Heart left ventricle (tissue), 16 donors: Measurements from ENCODE around the gene NEDD4L. TPM values are rescaled to one million over a fixed set of nuclear protein-coding genes. Genes with fewer than 3 reads are reported as not detected.

Source experiments
- ATAC-seq, 4 donors: fragments of 200-7000 bp; cut with Tn5 transposase; one replicate each; pipeline ENCODE4 v1.9.1; 2020 to 2022; ENCODE audit warnings: moderate library complexity in 4 of 4, mild to moderate bottlenecking in 3 of 4, moderate number of reproducible peaks in 1 of 4
- DNase-seq, 5 donors: peaks; one replicate each; pipeline ENCODE4 v3.0.0-alpha.2; 2020
- H3K27ac ChIP-seq, 12 donors: fragments of 200-600 bp; sonication (generic) in 4 of 12; one replicate each; pipeline versions ENCODE4 v1.5.0 to v1.8.0; 2016 to 2022; ENCODE audit warnings: mild to moderate bottlenecking in 2 of 12
- H3K27me3 ChIP-seq, 9 donors: fragments of 200-600 bp; sonication (generic) in 2 of 9; one replicate each; pipeline versions ENCODE4 v1.5.1 to v1.8.0; 2016 to 2022; ENCODE audit warnings: mild to moderate bottlenecking in 3 of 9
- H3K36me3 ChIP-seq, 9 donors: fragments of 200-600 bp; sonication (generic) in 2 of 9; one replicate each; pipeline versions ENCODE4 v1.5.0 to v1.8.0; 2018 to 2022; ENCODE audit warnings: mild to moderate bottlenecking in 2 of 9
- H3K4me1 ChIP-seq, 12 donors: fragments of 200-600 bp; sonication (generic) in 4 of 12; one replicate each; pipeline versions ENCODE4 v1.5.0 to v1.8.0; 2016 to 2022; ENCODE audit warnings: mild to moderate bottlenecking in 3 of 12
- H3K4me3 ChIP-seq, 12 donors: fragments of 200-600 bp; sonication (generic) in 4 of 12; one replicate each; pipeline versions ENCODE4 v1.5.0 to v1.8.0; 2017 to 2022; ENCODE audit warnings: mild to moderate bottlenecking in 9 of 12, moderate library complexity in 4 of 12
- H3K9me3 ChIP-seq, 12 donors: fragments of 200-600 bp; sonication (generic) in 4 of 12; one replicate each; pipeline versions ENCODE4 v1.5.0 to v1.8.0; 2016 to 2022; ENCODE audit warnings: mild to moderate bottlenecking in 1 of 12
- CTCF ChIP-seq, 12 donors: fragments of 200-600 bp; sonication (generic) in 4 of 12; IDR thresholded peaks; one replicate each; pipeline versions ENCODE4 v1.5.0 to v1.8.0; 2018 to 2022; ENCODE audit warnings: antibody characterized with exemption in 12 of 12, mild to moderate bottlenecking in 5 of 12
- POLR2A ChIP-seq, 2 donors: fragments of 450-650 bp; IDR thresholded peaks; one replicate each; pipeline ENCODE4 v1.6.1; 2017; ENCODE audit warnings: antibody characterized with exemption in 2 of 2, mild to moderate bottlenecking in 2 of 2, moderate library complexity in 2 of 2
- WGBS, 4 donors: extraction: QIAGEN DNeasy Blood & Tissue Kit in 2 of 4; methylation state at CpG; one replicate each; pipeline versions ENCODE4 v1.1.5 to v1.1.7; 2013 to 2018; 5-methylcytosine and 5-hydroxymethylcytosine counted together
- intact Hi-C, 10 donors: fragments of 100-400 bp; cut with DNase I; formaldehyde crosslinking; loops; one replicate each; pipeline versions ENCODE4 v1.11.1 to v1.14.2; 2022
- polyA plus RNA-seq, 2 donors: library from polyadenylated mRNA; stranded (reverse); fragments of 200-250 nt; gene quantifications; one replicate each; pipeline ENCODE4 v1.2.3, GENCODE V29; 2013
- total RNA-seq, 9 donors: library from RNA; depleted of rRNA in 2 of 9; stranded (reverse); fragments of >200 nt in 2 of 9; fragmentation: NEBNext Ultra II Directional in 3 of 9; extraction: Animal tissue kit (Norgen Biotek cat#: 25700) in 3 of 9; gene quantifications; one replicate each; pipeline versions ENCODE4 v1.1.0 to v1.2.4, GENCODE V29; 2016 to 2023
- donor health status: ischemic (EF 13 %, LVEDD 7.1; RV severe dilation, severe dysfunction).
- donor health status: healthy with polysubstance abuse.
- donor health status: DM: no; HTN: yes; CAD: no.
- donor health status: DM: no; HTN: no; CAD: no.
- donor health status: ischemic (EF 25% LVEDD 6.9; RV normal size, moderate dysfunction).
- donor health status: ischemic (EF 25% LVEDD 5.7; RV mildly dilated, moderate dysfunction).
- donor health status: healthy.
- donor health status: DM: yes; HTN: yes; CAD: no.
- donor health status: ischemic (EF 35%, LVEDD 5.7; RV mildly dilated, moderate dysfunction).
- donor health status: nonischemic (EF 11% LVEDD 7.7; RV severe dilation, severe dysfunction).
- donor health status: DM: yes; HTN: yes; CAD: no.
- donor health status: PGD.
- donor health status: ischemic (EF 29% LVEDD 5.4; RV normal size, mild dysfunction).
- donor health status: nonischemic (EF 23%, LVEDD 6.1; RV moderate dilation, normal function).

NEDD4L gene
- total and polyA plus RNA-seq, 11 donors: 14.7 to 64.1 (median 51.7) TPM

GRCh38 chr18:58413667-58414628 is 369.9 kb downstream of the NEDD4L start:
- H3K4me1 ChIP-seq: peaks cover 0 to 8% (median 0%) of the 10 kb centered on the region in 12 donors
- no peak overlapping the region for H3K4me3 ChIP-seq
- H3K36me3 ChIP-seq: no peaks in the 10 kb centered on the region
- TF ChIP-seq CTCF (IDR thresholded peaks at IDR 0.05) (no peak), POLR2A (IDR thresholded peaks at IDR 0.05) (no peak)
- H3K27me3 ChIP-seq: no peaks in the 10 kb centered on the region
- H3K9me3 ChIP-seq: no peaks in the 10 kb centered on the region
- no peak for DNase-seq
- no peak for ATAC-seq
- H3K27ac ChIP-seq: no peak overlapping the region
- intact Hi-C loops: loop anchor here in 1 of 10 donors (10.0 kb wide), 1 partner anchor 61 kb away; no protein-coding TSS in a partner anchor
- WGBS, 4 donors: 84 to 88% (median 87%) methylated on average over 12 of the region's 12 CpGs

- 90 to 95% (median 94%) methylated on average over 7 of the region's 7 CpGs for WGBS, 4 donors
- H3K36me3 ChIP-seq: no peaks in the 10 kb centered on the region
- DNase-seq (no peak), ATAC-seq (no peak)
- no peak overlapping the region for H3K4me3 ChIP-seq
- TF ChIP-seq CTCF (IDR thresholded peaks at IDR 0.05) (no peak), POLR2A (IDR thresholded peaks at IDR 0.05) (no peak)
- H3K27ac ChIP-seq: no peak overlapping the region
- no peaks in the 10 kb centered on the region for H3K9me3 ChIP-seq
- H3K4me1 ChIP-seq: peaks cover 0 to 8% (median 0%) of the 10 kb centered on the region in 12 donors
- H3K27me3 ChIP-seq: no peaks in the 10 kb centered on the region
- intact Hi-C loops: loop anchor here in 1 of 10 donors (10.0 kb wide), 1 partner anchor 59 kb away; no protein-coding TSS in a partner anchor
Observed at GRCh38 chr18:58416014-58416703, 372.1 kb downstream of the NEDD4L start.

- ATAC-seq: peak in 1 of 4 donors; percentile 24
- Histone ChIP-seq H3K9me3 (no peaks in the 10 kb centered on the region), H3K4me1 (peaks cover 0 to 8% (median 0%) of the 10 kb centered on the region in 12 donors), H3K27me3 (no peaks in the 10 kb centered on the region), H3K4me3 (no peak overlapping the region), H3K27ac (peak overlapping the region in 1 of 12 donors; percentile 3), H3K36me3 (no peaks in the 10 kb centered on the region)
- intact Hi-C loops: loop anchor here in 1 of 10 donors (10.0 kb wide), 1 partner anchor 58 kb away; no protein-coding TSS in a partner anchor
- WGBS, 4 donors: 72 to 89% (median 82%) methylated on average over 16 of the region's 16 CpGs
- no peak for DNase-seq
- no peak for TF ChIP-seq POLR2A (IDR thresholded peaks at IDR 0.05)
- no peak for TF ChIP-seq CTCF (IDR thresholded peaks at IDR 0.05)
Observed at GRCh38 chr18:58416704-58417683, 373.0 kb downstream of the NEDD4L start.
